HT1080 (cell line): Measurements from ENCODE around the gene ANO1. TPM values are rescaled to one million over a fixed set of nuclear protein-coding genes. Genes with fewer than 3 reads are reported as not detected.

Source experiments
- DNase-seq: peaks from one replicate; pipeline ENCODE4 v3.0.0-alpha.2; 2015; ENCODE audit warnings: low read depth
- total RNA-seq: library from RNA; depleted of rRNA; stranded (reverse); fragments of >200 nt; shearing (Covaris generic); gene quantifications from 2 replicates; pipeline ENCODE4 v1.2.3, GENCODE V29; 2014

Gene ANO1
- total RNA-seq, 1 experiment from 2014 or later: 0.26 TPM

DNA sequence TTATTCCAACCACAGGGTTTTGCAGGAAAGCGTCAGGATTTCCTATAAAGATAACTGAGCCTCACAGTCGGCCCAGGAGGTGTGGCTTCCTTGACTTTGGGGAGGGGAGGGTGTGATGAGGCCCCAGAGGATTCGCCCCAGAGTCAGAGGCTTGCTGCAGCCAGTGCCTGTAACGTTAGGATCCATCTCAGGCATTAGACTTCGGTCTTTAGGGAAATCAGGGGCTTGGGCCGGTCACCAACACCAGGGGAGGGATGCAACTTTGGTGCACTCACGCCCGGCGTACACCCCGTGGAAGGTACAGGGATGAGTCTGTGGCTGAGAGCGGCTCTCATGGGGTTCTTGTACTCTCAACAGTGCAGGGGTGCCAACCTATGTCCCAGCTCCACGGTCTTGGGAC is 5.7 kb upstream of the ANO1 start:
- no peak for DNase-seq

DNA sequence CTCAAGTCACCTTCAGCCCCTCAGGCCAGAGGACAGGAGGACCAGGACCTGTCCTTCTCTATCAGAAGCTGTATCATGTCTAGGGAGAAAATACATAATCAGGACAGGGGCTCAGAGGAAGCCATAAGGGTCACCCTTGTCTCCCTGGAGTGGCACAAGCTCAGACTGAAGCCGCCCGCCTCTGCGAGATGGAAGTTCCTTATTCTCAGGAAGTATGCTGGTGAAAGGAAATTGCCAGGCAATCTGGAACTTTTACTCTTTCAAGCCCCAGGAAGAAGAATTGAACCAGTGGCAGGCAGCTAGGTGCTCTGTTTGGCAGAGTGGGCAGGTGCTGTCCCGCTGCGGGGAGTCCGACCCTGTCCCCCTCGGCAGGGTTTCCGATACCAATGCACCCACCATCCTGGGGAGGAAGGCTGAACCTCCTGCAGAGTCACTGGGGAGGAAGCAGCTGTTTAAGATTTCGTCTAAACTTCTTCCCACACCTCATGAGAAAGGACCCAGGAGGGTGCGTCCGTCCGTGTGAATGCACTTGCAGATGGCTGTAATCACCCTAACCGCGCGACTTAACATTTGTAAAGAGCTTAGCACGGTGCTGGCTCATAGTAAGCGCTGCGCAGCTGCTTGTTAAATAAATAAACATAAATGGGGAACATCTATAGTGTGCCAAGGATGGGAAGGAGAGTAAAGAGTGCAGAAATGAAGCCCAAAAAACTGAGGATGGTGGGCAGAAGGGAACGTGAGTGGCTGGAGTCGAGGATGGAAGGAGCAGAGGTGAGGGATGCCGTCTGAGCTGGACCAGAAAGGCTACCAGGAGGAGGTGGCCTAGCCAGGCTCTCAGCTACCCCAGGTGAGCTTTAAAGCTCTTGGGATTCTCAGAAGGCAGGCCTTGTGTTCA is 5.0 kb upstream of the ANO1 start:
- DNase-seq: no peak

- peak; percentile 79 for DNase-seq
Measured at GRCh38 chr11:70073871-70074371, 4.2 kb upstream of the ANO1 start.

- no peak for DNase-seq
Measured at GRCh38 chr11:70074746-70075145, 3.4 kb upstream of the ANO1 start.

GRCh38 chr11:70075836-70076235 is 2.3 kb upstream of the ANO1 start:
- DNase-seq: no peak

DNA sequence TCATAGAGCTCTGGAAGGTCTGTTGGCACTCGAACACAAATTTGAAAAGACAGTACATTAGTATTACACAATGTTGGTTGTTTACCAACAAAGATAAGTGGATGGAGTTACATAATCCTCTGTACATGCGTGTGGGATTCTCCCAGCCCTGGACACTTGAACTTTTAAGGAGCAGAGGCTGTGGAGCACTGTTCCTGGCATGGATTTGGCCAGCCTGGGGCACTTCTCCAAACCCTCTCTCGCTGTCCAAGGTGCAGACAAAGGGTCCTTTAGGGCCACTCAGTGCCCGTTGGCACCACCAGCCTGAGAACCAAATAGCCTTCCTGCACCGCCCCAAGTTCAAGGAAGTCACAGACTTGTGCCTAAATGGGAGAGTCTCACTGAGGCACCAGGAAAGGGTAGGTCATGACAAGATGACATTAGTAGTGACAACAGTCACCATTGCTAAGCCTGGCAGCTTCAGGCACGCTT is 1.6 kb upstream of the ANO1 start:
- no peak for DNase-seq

- DNase-seq: no peak
Measured at GRCh38 chr11:70077411-70078094, 564 bp upstream of the ANO1 start.

- DNase-seq: no peak
Measured at GRCh38 chr11:70078781-70079616, 882 bp downstream of the ANO1 start.

- DNase-seq: no peak
Measured at GRCh38 chr11:70079691-70080090, 1.6 kb downstream of the ANO1 start.

DNA sequence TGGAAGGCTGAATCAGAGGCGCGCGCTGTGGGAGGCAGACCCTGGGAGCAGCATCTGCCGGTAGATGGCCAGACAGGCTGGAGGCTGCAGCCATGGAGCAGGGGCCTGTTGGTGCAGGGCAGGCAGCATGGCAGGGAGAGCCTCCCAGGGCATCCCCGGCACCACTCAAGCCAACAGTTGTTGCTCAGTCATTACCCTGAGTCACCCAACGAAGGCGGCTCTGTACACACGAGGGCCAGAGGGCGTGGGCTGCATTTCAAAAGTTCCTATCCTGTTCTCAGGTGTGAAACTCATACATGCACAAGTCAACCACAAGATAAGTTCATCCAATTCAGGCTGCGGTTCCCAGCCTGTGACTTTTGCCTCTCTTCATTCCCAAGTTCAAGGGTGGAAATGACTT is 2.6 kb downstream of the ANO1 start:
- peak; percentile 71 for DNase-seq

DNA sequence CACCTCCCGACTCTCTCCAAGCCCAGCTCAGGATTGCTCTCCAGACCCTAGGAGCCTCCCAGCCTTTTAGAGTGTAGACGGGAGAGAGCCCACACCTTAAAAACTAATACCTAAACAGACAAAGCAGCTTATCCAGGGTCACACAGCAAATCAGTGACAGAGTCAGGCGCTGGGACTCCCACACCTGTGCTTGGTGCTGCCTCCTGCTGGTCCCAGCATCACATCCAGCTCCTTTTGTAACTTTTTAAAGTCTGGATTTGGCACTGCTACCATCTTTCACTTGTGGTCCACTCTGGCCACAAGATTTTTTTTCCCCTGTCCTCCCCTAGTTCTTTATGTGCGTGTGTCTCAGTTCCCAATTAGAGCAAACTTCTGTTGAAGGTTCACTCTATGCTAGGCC is 4.7 kb downstream of the ANO1 start:
- no peak for DNase-seq

DNA sequence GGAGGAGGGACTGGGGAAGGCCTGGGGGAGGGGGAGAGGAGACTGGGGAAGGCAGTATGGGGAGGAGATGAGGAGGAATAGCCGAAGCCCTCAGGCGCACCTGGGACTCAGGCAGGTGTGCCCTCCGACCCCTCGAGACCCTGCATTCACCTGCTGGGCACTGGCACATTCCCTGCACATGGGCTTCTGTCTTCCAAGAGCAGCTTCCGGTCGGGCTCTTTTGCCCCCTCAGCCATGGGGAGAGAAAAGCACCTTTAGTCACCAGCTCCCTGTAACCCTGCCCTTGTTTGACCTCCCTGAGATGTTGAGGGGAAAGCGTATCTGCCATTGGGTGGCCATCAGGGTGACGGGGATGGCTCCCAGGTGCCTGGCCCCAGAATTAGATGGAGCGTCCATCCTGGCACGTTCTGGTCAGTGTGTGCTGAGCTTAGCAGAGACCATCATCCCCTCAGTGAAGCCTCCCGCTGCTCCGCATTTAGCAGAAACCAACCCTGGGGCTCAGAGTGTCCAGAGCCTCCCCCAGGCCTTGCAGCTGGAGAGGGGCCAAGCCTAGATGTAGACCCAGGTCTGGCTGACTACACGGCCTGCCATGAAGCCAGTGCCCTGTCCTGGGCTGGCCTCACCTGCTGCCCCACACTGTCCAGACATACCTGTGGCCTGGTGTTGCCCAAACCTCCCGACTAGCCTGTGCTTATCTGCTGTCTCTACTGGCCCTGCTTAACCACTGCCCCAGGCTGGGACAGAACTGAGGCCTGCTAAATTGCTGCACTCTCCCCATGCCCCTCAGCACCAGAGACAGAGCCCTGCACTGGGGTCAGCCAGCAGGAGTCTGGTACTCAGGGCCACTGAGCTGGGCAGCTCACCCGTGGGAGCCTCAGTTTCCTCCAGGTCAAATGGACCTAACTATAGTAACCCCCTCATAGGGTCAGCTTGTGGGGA is 6.2 kb downstream of the ANO1 start:
- DNase-seq: no peak

GRCh38 chr11:70085815-70086769 is 8.0 kb downstream of the ANO1 start:
- DNase-seq: no peak

DNA sequence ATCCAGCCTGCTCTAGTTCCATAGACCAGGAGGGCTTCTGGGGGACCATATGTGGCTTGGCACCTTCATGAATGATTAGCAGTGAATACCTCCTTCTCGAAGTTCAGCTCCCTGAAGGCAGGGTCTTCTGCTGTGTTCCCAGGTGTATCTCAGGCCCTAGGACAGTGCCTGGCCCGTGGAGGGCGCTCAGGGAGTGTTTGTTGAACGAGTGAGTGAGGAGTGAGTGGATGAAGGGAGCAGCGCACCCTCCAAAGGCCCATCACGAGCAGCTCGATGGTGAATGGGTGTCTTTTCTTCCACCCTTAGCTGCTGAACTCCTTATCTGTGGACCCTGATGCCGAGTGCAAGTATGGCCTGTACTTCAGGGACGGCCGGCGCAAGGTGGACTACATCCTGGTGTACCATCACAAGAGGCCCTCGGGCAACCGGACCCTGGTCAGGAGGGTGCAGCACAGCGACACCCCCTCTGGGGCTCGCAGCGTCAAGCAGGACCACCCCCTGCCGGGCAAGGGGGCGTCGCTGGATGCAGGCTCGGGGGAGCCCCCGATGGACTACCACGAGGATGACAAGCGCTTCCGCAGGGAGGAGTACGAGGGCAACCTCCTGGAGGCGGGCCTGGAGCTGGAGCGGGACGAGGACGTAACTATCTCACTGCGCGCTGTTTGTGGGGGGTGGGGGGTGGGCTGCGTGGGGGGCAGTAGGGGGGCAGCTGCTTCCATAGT is 9.5 kb downstream of the ANO1 start:
- no peak for DNase-seq

DNA sequence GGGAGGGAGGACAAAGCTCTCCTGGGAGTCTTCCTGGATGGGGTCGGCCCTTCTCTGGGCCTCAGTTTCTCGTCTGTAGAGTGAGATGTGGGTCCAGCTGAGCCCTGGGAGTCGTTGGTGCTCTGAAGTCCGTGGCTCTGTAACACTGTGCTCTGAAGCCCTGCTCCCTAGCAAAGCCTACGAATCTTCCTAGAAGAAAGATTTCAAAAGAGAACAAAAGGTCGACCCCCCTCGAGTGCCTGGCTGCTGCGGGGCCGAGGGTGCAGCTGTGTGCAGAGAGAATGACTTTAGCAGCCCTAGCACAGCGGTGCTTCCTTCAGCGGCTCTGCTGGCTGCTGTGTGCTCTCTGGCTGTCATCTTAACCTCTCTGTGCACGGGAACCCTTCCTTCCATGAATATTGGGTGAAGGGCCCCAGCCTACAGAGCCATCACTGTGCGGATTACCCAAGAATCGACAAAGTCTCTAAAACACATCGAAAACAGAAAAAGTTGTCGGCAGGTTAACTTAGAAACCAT is 10.7 kb downstream of the ANO1 start:
- no peak for DNase-seq

DNA sequence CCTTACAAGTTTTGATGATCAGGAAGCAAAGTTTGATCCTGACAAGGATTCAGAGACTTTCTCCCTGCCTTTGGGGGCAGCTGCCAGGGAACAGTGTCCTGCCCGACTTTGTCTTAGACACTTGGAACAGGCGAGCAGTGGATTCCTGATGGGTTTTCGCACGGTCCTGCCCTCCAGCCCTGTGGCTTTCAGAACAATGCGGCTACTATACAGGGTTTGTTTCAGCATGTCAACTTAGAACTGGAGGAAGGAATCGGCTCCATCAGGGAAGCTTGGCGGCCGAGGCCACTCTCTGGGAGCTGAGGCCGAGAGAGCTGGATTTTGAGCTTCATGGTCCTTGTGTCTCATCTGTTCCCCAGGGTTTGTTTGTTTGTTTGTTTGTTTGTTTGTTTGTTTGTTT is 11.5 kb downstream of the ANO1 start:
- DNase-seq: no peak

DNA sequence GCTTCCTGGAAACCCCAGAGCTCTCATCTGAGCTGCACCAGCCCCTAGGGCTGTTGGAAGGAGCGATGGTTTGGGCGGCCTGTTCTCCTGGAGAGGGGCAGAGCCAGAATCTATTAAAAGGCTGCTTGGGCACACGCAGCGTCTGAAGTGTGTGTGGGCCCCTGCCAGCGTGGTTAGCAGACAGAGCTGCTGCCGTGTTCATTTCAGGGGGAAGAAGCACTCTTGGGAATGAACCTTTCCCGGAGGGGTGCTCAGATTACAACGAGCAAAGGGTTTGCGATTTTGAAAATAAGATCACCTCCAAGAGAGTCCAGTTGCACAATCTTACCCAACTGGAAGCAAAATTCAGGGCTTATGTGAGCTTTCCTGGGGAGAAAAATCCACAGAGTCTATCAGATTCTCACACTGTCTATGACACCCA is 12.9 kb downstream of the ANO1 start:
- no peak for DNase-seq

- DNase-seq: no peak
Measured at GRCh38 chr11:70091638-70092037, 13.5 kb downstream of the ANO1 start.
